Left colon (tissue), 2 donors: ENCODE results near the gene MAST2. TPM values are rescaled to one million over a fixed set of nuclear protein-coding genes. Genes with fewer than 3 reads are reported as not detected.
"Not testable (repeated sequence)": the region's sequence is repeated elsewhere in the genome, so short reads cannot be mapped to it uniquely, and the experiment has no call there.

Source experiments
- ATAC-seq: fragments of 200-7000 bp; cut with Tn5 transposase; one replicate; pipeline ENCODE4 v1.9.1; 2020; ENCODE audit warnings: mild to moderate bottlenecking, moderate library complexity
- DNase-seq, 2 donors: peaks; one replicate each; pipeline ENCODE4 v3.0.0-alpha.2; 2020
- intact Hi-C, 2 donors: fragments of 100-400 bp; cut with DNase I in 1 of 2; cut with micrococcal nuclease in 1 of 2; formaldehyde crosslinking; loops; one replicate each; pipeline versions ENCODE4 v1.11.2 to v1.14.0; 2022; cut with DNase I, micrococcal nuclease
- total RNA-seq, 2 donors: library from RNA; stranded (reverse); fragmentation: NEBNext Ultra II Directional; extraction: Animal tissue kit (Norgen Biotek cat#: 25700); gene quantifications; one replicate each; pipeline ENCODE4 v1.2.1, GENCODE V29; 2021
- donor health status: DM: no; HTN: no; CAD: no.
- donor health status: DM: yes; HTN: yes; CAD: no.

The MAST2 gene
- total RNA-seq, 2 donors from 2014 or later = 80.3 to 129 TPM

- peak; percentile 44 for ATAC-seq
- intact Hi-C loops = not testable (repeated sequence)
- peak; percentile 44 to 53 for DNase-seq
Measured at GRCh38 chr1:45803781-45804668, 613 bp downstream of the MAST2 start.

GRCh38 chr1:45804669-45804969 is 1.2 kb downstream of the MAST2 start:
- ATAC-seq = peak; percentile 41
- intact Hi-C loops = no loop called here

DNA sequence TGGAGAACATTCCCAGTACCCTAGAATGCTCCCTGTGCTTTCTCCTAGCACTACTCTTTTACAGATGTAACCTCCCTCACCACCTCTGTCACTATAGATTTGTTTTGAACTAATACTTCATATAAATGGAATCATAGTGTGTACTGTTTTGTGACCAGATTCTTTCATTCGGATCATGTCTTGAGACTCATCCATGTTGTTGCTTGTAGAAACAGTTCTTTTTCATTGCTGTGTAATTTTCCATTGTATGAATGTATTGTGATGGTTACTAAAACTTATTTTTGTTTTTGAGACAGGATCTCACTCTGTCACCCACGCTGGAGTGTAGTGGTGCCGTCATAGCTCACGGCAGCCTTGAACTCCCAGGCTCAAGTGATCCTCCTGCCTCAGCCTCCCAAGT is 2.7 kb downstream of the MAST2 start:
- intact Hi-C loops = no loop called here

More at GRCh38 chr1:45804669-45804969, 1.2 kb downstream of the MAST2 start:
- DNase-seq = no peak

GRCh38 chr1:45809761-45810160 is 6.3 kb downstream of the MAST2 start:
- intact Hi-C loops = no loop called here
- ATAC-seq (no peak), DNase-seq (no peak)

More for the DNA sequence above, 2.7 kb downstream of the MAST2 start:
- ATAC-seq (no peak), DNase-seq (no peak)

GRCh38 chr1:45814776-45815175 is 11.4 kb downstream of the MAST2 start:
- intact Hi-C loops = no loop called here
- ATAC-seq = no peak
- DNase-seq = no peak

- intact Hi-C loops = no loop called here
- ATAC-seq = no peak
Measured at GRCh38 chr1:45815667-45816458, 12.5 kb downstream of the MAST2 start.

GRCh38 chr1:45820173-45820572 is 16.8 kb downstream of the MAST2 start:
- no peak for DNase-seq
- no peak for ATAC-seq
- intact Hi-C loops = no loop called here

More at GRCh38 chr1:45815667-45816458, 12.5 kb downstream of the MAST2 start:
- DNase-seq = no peak

DNA sequence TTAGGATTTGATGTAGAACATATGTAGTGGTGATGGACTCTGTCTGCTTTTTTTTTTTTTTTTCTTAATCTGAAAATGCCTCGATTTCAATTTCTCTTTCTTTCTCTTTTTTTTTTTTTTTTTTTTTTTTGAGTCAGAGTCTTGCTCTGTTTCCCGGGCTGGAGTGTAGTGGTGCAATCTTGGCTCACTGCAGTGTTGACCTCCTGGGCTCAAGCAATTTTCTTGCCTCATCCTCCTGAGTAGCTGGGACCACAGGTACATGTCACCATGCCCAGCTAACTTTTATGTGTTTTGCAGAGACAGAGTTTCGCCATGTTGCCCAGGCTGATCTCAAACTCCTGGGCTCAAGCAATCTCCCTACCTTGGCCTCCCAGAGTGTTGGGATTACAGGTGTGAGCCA is 17.4 kb downstream of the MAST2 start:
- ATAC-seq (no peak), DNase-seq (no peak)
- intact Hi-C loops = no loop called here

GRCh38 chr1:45822644-45823043 is 19.2 kb downstream of the MAST2 start:
- ATAC-seq = peak; percentile 85
- DNase-seq = no peak
- intact Hi-C loops = no loop called here

DNA sequence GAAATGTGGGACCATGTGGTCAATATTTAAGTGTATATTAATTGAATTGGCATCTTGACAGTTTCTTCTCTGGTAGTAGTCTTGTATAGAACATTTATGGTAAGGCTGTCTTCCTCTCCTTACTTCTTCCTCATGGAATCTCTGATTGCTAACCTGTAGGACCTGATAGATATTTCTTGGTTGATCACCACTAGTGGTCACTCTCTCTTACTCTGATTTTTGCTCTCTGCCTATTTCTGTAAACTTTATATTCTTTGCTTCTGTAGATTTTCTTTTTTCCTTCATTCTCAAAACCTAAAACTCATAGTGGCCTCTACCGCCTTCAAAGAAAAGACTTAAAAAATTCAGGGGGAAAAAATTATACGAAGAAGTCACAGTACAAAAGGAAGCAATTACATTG is 21.2 kb downstream of the MAST2 start:
- intact Hi-C loops = no loop called here
- ATAC-seq = no peak
- no peak for DNase-seq

- intact Hi-C loops = no loop called here
- DNase-seq = no peak
- ATAC-seq = no peak
Measured at GRCh38 chr1:45827256-45827655, 23.8 kb downstream of the MAST2 start.

DNA sequence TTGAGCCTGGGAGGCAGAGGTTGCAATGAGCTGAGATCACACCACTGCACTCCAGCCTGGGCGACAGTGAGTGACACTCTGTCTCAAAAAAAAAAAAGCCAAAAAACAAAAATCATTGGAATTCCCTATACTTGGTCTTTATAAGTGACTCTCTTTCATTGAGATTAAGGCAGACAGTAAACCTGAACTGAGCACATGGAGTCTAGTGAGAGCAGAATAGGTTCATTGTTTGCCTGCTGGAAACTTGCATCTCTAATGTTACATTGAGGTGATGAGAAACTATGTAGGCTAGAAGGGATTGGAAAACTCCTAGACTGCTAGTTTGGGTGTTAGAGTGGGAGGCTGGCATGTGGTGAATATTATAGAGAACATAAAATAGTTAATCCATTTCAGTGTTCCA is 25.4 kb downstream of the MAST2 start:
- ATAC-seq = no peak
- intact Hi-C loops = no loop called here
- DNase-seq = no peak

GRCh38 chr1:45833361-45833760 is 29.9 kb downstream of the MAST2 start:
- DNase-seq (no peak), ATAC-seq (no peak)
- intact Hi-C loops = no loop called here

DNA sequence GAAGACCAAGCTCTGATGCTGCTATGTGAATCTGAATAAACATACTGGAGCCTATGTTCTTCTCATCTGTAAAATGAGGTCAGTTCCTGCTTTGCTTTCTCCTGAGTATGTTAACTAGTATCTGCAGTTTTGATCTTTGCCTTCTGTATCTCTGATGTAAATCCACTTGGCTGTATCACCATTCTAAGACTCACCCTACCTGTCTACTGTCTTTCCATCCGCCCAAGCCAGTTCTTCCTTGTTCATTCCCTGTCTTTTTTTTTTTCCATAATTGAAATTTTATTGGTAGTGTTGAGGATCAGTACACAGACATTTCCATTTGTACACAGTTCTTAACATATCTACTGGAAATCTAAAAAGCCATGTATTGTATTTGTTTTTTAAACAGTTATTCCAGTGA is 31.3 kb downstream of the MAST2 start:
- ATAC-seq = peak; percentile 65
- DNase-seq = no peak
- intact Hi-C loops = no loop called here

- ATAC-seq (peak; percentile 40), DNase-seq (no peak)
- intact Hi-C loops = no loop called here
Measured at GRCh38 chr1:45836451-45836850, 33.0 kb downstream of the MAST2 start.

DNA sequence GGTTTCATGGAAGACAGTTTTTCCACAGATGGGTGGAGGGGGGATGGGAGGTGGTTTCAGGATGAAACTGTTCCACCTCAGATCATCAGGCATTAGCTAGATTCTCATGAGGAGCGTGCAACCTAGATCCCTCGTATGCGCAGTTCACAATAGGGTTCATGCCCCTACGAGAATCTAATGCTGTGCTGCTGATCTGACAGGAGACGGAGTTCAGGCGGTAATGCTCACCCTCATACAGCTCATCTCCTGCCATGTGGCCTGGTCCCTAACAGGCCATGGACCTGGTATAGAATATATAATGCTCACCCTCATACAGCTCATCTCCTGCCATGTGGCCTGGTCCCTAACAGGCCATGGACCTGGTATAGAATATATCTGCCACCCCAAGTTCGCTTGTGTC is 33.4 kb downstream of the MAST2 start:
- ATAC-seq, intact Hi-C loops, DNase-seq: not testable (repeated sequence)

- ATAC-seq, intact Hi-C loops: not testable (repeated sequence)
Measured at GRCh38 chr1:45838322-45838721, 34.9 kb downstream of the MAST2 start.

DNA sequence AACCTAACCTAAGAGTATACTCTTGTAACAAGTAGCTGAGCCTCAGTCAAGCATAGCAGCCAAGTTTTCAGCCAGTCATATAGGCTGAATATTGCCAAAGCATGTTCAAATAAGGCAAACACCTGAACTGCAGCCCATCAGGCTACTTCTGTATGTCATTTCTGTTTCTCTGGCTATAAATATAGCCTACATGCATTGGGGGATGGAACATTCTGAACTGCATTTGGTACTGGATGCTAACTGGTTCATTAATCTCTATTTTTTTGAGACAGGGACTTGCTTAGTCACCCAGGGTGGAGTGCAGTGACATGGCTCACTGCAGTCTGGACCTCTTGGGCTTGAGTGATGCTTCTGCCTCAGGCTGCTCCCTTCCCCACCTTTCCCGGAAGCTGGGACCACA is 37.3 kb downstream of the MAST2 start:
- intact Hi-C loops = no loop called here
- no peak for ATAC-seq
- DNase-seq = no peak

More at GRCh38 chr1:45838322-45838721, 34.9 kb downstream of the MAST2 start:
- DNase-seq = not testable (repeated sequence)

DNA sequence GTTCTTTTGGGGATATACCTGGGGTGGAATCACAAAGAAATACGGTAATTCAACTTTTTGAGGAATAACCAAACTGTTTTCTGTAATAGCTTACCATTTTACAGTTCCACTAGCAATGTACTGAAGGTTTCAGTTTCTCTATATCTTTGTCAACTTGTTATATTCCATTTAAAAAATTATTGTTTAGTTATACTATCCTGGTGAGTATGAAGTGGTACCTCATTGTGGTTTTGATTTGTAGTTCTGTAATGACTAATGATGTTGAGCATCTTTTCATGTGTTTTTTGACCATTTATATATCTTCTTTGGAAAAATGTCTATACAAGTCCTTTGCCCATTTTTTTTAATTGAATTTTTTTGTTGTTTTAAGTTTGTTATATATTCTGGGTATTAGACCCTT is 39.4 kb downstream of the MAST2 start:
- no peak for DNase-seq
- no peak for ATAC-seq
- intact Hi-C loops = no loop called here

GRCh38 chr1:45843474-45843905 is 40.1 kb downstream of the MAST2 start:
- DNase-seq (no peak), ATAC-seq (peak; percentile 45)
- intact Hi-C loops = no loop called here
